Measurements from ENCODE around the gene TMBIM4. TPM values are rescaled to one million over a fixed set of nuclear protein-coding genes. Genes with fewer than 3 reads are reported as not detected.

The TMBIM4 gene
- polyA plus RNA-seq, 1 donor, result 79.7 TPM

DNA sequence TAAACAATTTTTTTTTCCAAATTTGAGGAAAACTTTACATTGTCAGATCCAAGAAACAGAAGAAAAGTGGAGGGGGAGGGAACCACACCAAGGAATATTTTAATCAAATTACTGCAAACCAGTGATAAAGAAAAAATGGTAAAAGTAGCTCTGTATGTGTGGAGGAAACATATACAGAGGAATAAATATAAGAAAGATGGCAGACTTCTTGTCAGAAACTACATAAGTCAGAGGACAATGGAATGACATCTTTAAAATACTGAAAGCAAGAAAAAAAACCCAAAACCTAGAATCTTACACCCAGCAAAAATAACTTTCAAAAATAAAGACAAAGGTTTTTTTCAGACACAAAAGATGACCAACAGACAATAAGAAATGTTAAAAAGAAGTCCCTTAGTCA is 29.1 kb downstream of the TMBIM4 start:
- DNase-seq (ENCODE audit: low read depth), result no peak

DNA sequence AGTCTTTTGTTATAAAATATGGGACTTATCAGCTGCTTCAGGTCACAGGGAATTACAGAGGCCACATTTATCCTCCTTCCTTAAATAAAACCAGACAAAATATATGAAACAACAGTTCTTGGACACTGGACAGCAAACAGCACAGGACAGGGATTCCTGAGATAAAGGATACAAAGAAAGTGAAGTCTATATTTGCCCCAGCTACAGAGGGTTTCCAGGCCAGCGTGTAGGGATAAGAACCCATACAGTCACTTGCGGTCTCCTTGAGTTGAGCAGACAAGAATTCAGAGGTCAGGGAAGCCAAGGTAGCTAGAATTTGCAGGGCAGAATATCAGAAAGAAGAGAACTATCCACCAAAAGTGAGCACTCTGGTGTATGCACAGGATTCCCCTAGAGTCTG is 30.5 kb downstream of the TMBIM4 start:
- DNase-seq (ENCODE audit: low read depth), result no peak

DNA sequence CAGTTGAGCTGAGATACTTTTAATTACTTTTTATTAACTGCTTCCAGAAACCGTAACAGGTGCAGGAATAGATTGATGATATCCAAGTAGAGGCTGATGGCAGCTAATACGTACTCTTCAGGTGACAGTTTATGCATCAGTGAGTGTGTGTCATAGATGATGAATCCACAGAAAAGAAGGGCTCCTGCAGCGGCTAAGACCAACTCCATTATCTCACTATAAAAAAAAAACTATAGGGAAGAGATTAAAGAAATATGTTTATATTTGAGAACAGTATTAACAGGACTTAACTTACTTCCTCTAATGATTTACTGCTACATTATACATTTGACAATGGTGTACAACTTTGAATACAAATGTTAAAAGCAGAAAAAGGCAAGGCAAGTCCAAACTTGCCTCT is 31.9 kb downstream of the TMBIM4 start:
- no peak for DNase-seq (ENCODE audit: low read depth)

DNA sequence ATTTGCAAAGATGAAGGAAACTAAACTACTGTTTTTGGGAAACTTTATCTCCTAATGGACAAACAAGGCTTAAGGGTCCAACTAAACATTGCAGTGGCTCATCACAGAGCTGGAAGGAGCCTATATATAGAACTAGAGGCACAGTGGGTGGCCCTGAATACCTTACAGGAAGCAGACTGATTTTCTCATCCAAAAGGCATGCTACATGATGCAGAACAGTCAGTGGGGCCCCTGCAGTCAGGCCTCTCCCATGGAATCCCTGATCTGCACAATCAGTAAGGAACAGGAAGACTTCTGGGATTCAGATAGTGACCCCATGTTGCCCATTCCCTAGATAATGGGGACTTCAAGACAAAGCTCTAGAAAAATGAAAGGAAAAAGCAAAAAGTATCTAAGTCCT is 37.4 kb downstream of the TMBIM4 start:
- DNase-seq (ENCODE audit: low read depth), result no peak

DNA sequence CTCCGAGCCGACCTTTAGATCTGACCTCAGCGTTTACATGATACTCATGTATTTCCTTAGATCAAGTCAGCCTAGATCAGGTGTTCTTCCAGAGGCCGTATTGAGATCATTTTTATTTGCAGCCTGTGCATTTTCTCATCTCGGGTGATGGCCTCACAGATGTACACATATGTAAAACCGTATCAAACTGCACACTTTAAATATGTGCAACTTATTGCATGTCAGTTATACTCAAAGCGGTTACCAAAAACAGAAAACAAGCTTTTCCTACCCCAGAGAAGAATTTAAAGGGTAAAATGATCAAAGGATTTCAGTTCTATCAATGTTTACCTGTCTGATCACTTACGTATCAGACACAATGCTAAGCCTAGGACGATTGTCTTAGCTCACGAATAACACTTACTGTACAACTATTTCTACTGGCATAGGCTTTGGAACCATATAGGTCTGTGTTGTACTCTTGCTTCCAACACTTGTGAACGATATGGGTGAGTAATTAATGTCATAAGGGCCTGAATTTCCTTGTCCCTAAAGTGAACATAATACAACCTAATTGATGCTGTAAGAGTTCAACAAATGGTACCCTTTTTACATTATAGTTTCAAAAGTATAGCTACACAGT is 38.6 kb downstream of the TMBIM4 start:
- DNase-seq (ENCODE audit: low read depth), result no peak

DNA sequence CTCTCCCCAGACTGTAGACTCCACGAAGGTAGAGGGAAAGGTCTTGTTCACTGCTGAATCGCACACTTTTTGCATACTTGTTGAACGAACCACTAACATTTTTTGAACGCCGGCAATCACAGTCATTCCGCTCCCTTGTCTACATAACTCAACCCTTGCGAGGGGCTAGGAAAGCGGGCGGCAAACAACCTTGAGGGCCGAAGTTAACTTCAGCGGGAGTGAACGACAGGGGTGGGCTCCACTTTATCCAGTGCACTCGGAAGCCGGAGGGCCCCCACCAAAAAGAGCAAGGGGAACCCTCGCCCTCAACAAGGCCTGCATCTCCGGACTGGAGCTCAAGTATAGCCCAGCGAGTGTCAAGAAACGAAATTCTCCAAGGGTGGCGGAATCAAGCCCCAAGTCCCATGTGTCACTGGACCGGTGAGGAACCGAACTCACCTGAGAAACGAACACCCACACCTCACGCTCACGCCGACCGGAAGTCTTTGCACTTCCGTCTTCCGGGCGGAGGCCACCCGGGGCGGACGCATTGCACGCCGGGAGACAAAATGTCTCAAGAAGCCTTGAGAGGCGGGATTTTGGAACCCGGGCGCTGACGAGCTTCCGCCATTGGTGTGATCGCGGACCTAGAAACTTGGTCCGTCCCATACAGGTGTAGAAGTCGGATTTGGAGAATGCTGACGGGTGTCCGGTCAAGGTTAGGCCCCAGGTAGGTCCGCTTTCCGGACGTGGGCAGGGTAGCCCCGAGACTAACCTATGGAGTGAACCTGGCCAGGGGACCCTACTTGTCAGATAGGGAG is 39.3 kb downstream of the TMBIM4 start, which contains the start of gene LLPH:
Gene LLPH (minus strand): TSS at position 484 of the 800 bp plus-strand sequence. CDS start 1,644 bp downstream, outside the sequence.
- DNase-seq (ENCODE audit: low read depth), result peak; percentile 72

DNA sequence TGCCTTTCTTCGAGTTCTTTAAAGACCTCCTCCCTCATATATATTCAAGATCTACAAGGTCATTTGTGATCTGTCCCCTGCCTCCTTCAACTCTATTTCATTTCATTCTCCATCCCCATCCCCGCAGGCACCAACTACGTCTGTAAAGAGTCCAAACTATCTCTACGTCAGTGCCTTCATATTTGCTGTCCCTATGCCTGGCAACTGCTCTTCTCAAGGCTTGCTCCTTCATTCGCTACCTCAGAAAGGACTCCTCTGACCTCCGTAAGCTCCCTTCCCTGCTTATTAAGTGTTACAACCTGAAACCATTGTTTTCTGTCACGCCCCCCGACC is 39.9 kb downstream of the TMBIM4 start:
- no peak for DNase-seq (ENCODE audit: low read depth)

DNA sequence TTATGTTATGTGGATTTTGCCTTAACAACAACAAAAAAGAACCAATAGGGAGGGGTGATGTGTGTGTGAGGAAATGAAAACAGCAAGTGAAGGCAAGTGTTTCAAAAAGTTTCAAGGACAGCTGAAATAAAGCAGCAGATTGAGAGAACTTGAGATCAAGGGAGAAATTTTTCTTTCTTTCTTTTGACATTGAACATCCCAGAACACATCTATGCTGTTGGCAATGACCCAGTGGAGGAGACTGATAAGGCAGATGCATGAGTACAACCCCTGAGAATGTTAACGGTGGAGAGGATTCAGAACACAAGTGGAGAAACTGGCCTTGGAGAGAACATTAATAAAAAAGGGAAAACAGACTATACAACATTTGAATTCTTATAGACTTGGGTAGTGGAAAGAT is 42.1 kb downstream of the TMBIM4 start:
- DNase-seq (ENCODE audit: low read depth), result no peak

DNA sequence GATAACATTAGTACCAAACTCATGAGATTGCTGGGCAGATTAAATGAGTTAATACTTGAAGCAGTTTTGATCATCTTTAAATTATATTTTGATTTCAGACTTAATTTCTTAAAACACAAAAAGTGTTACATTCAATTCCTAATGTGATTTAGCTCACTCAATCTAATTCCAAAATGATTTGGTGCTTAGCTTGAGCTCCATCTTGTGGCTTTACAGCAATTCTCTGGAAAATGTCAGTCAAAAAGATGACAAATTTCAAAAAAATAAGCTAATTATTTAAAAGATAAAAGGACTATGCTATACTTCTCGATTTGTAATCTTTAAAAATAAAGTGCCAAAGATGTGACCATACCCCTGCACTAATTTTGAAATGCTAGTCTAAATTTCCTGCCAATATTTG is 49.3 kb downstream of the TMBIM4 start:
- no peak for DNase-seq (ENCODE audit: low read depth)

DNA sequence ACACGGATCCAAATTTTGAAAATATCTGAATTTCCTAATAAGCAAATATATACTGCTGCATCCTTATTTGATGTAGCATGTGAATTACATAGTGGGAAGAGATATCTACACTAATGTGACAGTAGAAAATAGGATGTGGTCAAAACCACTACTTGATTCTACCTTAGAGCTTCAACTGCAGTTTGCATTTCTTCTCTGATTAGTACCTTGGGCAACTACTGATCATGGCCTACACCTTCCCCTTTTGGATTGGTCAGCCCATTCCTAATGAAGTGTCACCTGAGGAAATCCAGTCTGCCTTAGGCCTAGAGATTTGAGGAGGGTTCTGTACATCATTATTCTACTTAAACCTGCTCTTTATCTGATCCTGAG is 49.9 kb downstream of the TMBIM4 start:
- DNase-seq (ENCODE audit: low read depth), result no peak

DNA sequence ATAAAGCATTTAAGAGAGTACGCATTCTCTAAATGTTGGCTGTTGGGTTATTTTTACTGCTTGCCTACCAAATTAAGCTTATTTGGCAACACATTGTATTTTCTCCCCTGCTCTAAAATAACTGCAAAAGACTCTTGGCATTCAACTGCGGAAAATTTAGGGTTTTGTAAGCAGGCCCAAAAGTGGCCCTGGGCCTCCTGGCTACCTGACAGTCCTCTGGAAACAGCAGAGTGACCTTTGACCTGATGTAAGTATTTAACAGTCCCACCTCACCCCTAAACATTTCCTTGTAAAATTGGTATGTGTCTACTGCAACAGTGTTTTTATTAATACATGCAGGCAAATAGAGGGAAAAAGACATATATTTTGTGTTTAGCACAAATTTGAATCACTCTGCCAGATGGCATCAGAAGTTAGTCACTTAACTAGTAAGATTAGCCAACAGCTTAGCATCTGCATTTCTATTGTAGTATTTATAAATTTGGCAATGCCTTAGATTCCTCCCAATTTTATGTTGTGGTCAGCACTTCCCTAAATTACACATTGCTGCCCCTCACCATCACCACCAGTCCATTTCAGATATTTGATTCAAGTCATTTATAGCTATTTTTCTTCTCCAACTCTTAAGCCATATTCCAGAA is 50.4 kb downstream of the TMBIM4 start:
- no peak for DNase-seq (ENCODE audit: low read depth)

DNA sequence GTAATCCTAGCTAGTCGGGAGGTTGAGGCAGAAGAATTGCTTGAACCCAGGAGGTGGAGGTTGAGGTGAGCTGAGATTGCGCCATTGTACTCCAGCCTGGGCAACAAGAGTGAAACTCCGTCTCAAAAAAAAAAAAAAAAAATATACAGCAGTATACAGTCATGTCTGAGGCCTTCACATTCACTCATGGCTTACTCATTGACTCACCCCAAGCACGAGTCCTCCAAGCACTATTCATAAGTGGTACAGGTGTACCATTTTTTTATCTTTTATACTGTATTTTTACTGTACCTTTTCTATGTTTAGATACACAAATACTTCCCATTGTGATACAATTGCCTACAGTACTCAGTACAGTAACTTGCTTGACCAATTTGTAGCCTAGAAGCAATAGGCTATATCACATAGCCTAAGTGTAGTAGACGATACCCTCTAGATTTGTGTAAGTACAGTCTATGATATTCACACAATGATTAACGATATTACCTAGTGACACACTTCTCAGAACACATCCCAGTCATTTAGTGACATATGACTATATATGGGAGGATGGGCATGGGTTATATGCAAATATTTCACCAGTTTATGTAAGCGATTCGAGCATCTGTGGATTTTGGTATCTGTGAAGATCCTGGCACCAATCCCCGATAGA is 51.4 kb downstream of the TMBIM4 start:
- DNase-seq (ENCODE audit: low read depth), result no peak

DNA sequence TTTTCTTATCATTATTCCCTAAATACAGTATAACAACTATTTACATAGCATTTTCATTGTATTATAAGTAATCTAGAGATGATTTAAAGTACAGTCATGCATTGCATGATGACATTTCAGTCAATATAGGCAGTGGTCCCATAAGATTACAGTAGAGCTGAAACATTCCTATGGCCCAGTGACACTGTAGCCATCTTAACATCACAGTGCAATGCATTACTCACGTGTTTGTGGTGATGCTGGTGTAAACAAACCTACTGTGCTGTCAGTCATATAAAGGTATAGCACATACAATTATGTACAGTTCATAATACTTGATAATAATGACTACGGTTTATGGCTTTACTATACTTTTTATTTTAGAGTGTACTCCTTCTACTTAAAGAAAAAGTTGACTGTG is 52.6 kb downstream of the TMBIM4 start:
- DNase-seq (ENCODE audit: low read depth), result no peak

DNA sequence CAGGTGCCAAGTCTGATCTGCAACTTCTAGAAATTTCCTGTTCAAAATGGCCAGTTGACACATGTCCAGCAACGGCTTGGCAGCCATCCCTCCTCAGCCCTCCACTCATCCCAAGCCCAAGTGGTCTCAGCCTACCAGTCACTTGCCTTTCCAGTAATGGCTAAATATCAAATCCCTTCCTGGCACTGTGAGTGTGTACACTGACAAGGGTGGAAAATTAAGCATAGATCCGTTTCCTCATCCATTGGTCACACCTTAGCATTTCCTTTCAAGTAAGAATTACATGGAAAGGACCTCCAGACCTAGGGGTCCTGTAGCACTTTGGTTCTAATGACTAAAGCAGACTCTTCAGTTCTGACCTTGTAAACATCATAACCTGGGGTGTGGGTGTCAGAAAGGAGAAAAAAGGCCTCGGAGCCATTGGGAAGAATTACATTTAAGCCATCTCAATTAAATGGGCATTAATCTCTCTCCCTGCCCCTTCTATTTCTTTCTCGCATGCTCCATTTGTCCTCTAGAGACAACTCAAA is 54.7 kb downstream of the TMBIM4 start:
- DNase-seq (ENCODE audit: low read depth), result no peak

DNA sequence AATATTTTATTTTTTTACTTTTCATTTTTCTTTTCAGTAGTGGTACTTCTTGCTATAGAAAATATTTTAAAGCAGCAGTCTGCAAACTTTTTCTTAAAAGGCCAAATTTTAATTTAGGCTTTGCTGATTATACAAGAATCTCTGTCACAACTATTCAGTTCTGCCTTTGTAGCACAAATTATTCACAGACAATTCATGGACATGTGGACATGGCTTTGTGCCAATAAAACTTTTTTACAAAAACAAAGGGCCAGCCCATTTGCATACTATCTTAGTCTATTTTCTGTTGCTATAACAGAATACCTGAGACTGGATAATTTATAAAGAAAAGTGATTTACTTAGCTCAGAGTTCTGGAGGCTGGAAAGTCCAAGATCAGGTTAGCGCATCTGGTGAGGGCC is 56.3 kb downstream of the TMBIM4 start:
- DNase-seq (ENCODE audit: low read depth), result no peak

DNA sequence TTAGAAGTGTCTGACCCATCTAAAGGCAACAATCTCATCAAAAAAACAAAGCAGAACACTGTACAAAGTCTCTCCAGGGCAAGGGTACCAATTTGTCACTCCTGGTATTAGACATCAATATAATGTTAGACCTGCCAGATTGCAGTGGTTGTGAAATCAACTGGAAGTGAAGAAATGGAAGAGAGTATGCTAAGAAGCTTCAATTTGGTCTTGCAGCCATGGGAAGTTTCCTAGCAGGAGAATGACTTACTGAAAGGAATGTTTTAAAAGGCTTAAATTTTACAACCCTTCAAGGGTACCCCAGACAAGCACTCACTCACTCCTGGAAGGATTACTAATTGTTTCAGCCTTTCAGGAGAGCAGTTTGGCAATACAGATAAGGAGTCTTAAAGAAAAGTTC is 58.2 kb downstream of the TMBIM4 start:
- no peak for DNase-seq (ENCODE audit: low read depth)

DNA sequence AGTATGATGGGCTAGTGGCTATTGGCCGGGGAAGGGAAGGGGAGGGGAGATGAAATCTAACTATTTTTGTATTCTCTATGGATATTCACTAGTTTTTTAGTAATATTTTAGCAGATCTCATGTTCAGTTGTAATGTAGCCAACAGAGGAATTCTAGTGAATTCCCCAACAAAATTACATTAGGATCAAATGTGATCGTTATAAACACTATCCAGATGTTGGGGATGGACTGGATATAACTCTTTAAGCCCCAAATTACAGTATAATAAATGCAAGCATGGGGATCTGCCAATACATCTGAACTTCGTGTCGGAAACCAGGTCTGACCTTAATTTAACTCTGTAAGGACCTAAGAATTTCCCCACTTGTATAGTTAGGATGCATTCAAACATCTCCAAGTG is 60.7 kb downstream of the TMBIM4 start:
- DNase-seq (ENCODE audit: low read depth), result no peak

DNA sequence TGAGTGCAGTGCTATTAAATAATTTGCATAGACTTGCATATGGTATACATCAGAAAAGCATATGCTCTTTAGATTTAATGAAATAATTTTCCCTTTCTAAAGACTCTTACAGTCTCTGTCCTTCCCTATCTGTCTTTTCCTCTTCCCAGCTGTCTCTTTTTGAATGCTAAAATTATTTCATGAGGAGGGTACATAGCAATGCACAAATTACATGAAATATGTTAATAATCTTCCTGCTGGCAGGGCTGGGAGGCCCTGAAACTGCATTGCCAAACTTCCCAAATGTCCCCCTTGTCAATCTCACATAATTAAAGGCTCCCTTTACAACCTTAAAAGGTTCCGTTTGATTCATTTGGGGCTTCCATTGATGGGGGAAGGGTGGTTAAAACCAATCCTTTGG is 61.4 kb downstream of the TMBIM4 start:
- no peak for DNase-seq (ENCODE audit: low read depth)

DNA sequence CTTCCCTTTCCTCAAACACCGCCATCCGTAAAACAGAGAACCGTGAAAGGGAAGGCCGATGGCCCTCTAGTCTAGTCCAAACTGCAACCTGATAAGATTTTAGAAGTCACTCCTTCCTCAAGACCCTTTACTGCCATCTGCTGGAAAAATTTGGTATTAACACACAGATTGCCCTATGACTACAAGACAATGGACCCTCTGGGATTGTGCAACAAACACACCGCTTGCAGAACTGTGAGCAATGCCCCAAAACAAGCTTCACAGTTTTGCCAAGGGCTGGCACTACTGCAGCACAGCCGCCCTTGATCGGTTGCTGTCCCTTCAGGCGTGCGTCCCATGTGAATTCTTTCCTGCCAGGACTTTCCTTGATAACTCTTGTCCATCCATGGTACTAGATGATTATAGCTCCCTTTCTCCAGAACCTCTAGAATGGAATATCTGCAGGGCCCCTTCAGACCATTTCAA is 62.3 kb downstream of the TMBIM4 start:
- peak; percentile 60 for DNase-seq (ENCODE audit: low read depth)

DNA sequence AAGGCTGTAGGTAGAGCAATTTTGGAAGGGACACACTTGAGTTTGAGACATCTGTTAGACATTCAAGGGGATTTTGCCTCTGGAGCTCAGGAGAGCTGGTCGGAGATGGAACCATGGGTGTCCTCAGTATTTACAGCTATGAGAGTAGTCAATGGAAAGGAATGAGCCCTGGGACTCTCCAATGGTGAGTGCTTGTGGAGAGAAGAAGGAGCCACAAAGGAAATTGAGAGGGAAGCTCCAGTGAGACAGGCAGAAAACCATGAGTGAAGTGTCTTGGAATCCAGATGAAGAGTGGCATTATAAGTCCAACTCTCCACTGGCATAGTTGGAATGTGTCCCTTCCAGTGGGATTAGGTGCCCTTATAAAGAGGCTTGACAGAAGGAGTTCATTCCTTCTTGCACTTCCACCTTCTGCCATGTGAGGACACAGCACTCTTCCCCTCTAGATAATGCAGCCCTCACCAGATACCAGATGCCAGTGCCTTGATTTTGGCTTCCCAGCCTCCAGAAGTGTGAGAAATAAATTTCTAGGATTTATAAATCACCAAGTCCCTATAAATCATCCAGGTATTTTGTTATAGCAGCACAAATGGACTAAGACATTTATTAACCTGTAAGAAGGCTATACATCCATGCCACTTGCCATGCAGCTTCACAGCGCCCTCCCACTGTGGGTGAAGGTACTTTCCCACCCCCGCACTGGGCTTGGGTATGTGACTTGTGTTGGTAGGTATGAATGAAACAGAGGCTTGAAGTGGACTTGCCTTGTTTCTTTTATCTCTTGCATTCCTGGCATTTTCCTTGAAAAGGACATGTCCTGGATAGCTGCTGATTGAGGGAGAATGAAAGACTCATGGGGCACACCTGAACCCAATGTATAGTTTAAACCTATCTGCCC is 66.5 kb downstream of the TMBIM4 start:
- no peak for DNase-seq (ENCODE audit: low read depth)

DNA sequence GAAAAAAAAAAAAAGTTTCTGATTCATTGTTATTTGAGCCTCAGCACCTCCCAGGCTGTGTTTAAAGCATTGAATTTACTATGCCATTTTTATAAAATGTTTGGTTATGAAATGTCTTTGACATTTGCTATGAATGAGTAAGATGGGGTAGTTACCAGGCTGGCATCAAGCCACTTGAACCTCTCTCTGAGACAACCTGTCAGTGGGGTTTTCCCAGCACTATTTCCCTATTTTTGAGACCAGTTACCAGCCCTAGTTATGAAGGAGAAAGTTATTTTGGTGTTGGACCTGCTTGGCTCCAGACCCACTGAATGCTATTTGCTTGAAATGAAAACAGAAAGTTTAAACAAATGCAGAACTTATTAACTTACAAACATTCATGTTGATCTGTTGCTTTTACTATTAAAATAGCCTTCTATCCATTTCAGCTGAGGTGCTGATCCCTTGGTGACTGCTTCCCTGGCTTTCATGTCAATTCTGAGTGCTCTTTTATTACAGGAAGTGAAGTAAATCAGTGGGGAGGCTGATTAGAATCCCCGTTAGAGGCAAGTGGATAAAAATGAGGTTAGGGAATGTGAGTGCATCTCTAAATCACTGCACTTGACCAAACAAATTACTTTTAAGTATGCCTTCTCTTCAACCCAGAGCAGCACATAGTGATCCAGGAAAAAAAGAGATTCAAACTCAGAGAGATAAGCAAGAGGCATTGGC is 77.1 kb downstream of the TMBIM4 start:
- DNase-seq (ENCODE audit: low read depth), result no peak
